ENCODE data around the gene SERPINA5.
"Not testable (repeated sequence)": the region's sequence is repeated elsewhere in the genome, so short reads cannot be mapped to it uniquely, and the experiment has no call there.

Gene SERPINA5

DNA sequence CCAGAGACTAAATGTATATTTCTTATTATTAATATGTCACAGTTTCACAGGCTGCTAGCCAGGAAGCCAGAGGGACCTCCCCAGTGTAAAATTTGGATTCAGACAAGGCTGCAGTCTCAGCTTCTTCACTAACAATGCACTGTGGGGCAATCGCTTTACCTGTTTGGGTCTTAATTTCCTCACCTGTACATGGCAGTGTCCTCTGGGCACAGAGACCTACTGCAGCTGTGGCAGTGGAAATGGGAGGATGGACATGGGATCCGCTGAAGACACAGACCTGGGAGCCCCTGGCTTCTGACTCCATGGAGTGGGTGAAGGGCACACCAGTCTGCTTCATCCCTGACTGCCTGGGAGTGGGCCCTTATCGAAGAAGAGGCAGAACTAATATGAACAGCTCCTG is 6.9 kb upstream of the SERPINA5 start:
- H3K4me3 ChIP-seq (ENCODE audit: low read depth, low read length), result no peak overlapping the region
- TF ChIP-seq, protein P1, sequence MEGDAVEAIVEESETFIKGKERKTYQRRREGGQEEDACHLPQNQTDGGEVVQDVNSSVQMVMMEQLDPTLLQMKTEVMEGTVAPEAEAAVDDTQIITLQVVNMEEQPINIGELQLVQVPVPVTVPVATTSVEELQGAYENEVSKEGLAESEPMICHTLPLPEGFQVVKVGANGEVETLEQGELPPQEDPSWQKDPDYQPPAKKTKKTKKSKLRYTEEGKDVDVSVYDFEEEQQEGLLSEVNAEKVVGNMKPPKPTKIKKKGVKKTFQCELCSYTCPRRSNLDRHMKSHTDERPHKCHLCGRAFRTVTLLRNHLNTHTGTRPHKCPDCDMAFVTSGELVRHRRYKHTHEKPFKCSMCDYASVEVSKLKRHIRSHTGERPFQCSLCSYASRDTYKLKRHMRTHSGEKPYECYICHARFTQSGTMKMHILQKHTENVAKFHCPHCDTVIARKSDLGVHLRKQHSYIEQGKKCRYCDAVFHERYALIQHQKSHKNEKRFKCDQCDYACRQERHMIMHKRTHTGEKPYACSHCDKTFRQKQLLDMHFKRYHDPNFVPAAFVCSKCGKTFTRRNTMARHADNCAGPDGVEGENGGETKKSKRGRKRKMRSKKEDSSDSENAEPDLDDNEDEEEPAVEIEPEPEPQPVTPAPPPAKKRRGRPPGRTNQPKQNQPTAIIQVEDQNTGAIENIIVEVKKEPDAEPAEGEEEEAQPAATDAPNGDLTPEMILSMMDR (IDR thresholded peaks at IDR 0.05; ENCODE audit: control insufficient read depth, extremely low read depth, insufficient read depth), result no peak
- no peak for DNase-seq (ENCODE audit: low read depth)

DNA sequence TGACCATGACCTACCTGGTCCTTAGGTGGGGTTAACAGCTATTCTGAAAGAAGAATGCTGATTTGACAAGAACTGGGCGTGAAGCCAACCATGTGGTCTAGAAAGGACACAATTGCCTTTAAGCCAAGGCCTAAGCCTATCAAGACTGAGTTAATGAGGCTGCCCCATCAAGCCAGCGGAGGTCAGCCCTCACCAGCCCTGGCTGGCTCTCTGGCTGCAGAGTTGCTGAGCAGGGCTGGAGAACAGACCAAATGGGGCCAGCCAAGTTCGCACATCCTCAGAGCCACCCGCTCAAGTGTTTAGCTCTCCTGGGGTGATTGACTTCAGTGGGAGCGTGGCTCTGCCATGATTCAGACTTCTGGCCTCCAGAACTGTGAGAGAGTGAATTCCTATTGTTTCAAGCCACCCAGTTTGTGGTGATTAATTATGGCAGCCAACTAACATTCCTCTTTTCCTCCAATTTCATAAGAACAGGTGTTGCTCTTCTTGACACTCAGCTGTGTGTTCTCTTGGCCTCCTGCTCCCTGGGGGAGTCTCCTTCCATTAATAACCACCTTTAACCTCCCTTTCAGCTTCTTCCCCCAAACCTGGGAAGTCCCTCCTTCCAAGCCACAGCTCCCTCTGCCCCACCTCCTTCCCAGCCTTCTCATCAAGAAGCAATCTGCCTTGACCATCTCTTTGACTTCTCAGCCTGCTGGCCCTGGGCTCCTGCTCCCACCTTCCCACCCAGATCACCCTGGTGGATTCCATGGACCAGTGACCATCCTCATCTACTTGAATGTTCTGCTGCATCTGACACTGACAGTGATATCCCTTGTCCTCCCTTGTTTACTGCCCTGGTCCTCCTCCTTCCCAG is 5.3 kb upstream of the SERPINA5 start:
- no peak overlapping the region for H3K4me3 ChIP-seq (ENCODE audit: low read depth, low read length)
- peak; percentile 47 for DNase-seq (ENCODE audit: low read depth)
- TF ChIP-seq, protein P1 (IDR thresholded peaks at IDR 0.05; ENCODE audit: control insufficient read depth, extremely low read depth, insufficient read depth), result peak; percentile 65

DNA sequence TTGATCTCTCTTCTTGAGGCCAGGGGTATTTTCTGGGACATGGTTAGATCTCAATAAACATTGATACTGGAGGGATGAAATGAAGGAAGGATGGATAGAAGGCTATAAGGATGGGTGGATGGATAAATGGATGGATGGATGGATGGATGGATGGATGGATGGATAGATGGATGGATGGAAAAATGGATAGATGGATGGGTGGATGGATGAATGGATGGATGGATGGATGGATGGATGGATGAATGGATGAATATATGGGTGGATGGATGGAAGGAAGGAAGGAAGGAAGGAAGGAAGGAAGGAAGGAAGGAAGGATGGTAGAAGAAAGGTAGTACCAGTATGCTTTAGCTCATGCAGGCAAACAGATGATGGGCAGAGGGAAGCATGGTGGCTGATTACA is 3.8 kb upstream of the SERPINA5 start:
- not testable (repeated sequence) for H3K4me3 ChIP-seq (ENCODE audit: low read depth, low read length); DNase-seq (ENCODE audit: low read depth)

DNA sequence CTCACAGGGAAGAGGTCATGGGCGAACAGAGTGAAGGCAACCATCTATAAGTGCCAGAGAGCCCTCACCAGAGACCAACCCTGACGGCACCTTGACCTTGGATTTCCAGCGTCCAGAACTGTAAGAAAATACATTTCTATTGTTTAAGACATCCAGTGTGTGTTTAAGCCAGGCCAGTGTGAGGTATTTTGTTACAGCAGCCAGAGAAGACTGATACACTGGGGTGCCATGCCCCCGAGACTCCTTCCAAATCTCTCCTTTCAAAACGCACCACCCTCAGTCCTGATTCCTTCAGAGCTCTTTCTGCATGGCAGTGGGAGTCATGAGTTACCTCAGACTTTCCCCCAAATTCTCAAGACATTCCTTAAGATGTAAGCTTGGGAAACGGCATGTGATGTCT is 2.5 kb upstream of the SERPINA5 start:
- H3K4me3 ChIP-seq (ENCODE audit: low read depth, low read length), result no peak overlapping the region
- DNase-seq (ENCODE audit: low read depth), result no peak
- TF ChIP-seq, protein P1 (IDR thresholded peaks at IDR 0.05; ENCODE audit: control insufficient read depth, extremely low read depth, insufficient read depth), result no peak

DNA sequence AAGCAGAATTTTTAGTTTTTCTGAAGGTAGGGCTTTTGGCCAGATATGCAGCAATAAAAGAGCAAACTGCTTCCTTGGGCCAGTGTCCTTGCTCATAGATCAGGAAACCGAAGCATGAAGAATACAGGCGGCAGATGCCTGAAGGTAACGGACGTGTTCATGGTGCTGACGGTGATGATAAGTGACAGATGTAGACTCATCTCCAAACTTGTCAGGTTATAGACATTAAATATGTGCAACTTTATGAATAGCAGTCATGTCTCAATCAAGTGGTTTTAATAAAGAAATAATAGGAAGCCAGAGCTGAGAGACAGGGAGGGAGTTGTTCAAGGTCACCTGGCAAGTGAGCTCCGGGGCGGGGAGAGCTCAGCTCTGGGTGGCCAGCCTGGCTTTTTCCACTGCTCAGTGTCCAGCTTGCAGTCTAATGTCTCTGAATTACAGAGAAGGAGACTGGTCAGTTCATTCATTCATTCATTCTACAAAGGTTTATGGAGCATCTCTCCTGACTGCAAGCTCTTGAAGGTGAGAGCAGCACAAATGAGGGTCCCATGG is 1.0 kb downstream of the SERPINA5 start:
- no peak for DNase-seq (ENCODE audit: low read depth)
- TF ChIP-seq, protein P1 (IDR thresholded peaks at IDR 0.05; ENCODE audit: control insufficient read depth, extremely low read depth, insufficient read depth), result no peak
- H3K4me3 ChIP-seq (ENCODE audit: low read depth, low read length), result no peak overlapping the region

DNA sequence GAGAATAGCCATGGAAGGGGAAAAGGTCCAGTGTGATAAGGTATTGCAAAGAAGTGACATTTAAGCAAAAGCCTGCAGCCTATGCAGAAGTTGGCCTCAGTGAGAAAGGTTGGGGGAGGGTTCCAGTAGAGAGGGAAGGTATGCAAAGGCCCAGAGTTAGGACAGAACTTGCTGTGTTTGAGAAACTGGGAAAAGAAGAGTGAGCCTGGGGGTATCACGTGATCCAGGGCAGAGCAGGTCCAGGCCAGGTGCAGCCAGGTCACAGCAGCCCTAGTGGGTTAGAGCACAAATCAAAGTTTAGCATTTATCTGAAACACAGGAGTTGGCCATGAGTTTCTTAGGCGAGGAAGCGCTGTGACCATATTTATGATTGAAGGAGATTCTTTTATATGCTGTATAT is 1.6 kb downstream of the SERPINA5 start:
- TF ChIP-seq, protein P1 (IDR thresholded peaks at IDR 0.05; ENCODE audit: control insufficient read depth, extremely low read depth, insufficient read depth), result no peak
- no peak overlapping the region for H3K4me3 ChIP-seq (ENCODE audit: low read depth, low read length)
- no peak for DNase-seq (ENCODE audit: low read depth)

DNA sequence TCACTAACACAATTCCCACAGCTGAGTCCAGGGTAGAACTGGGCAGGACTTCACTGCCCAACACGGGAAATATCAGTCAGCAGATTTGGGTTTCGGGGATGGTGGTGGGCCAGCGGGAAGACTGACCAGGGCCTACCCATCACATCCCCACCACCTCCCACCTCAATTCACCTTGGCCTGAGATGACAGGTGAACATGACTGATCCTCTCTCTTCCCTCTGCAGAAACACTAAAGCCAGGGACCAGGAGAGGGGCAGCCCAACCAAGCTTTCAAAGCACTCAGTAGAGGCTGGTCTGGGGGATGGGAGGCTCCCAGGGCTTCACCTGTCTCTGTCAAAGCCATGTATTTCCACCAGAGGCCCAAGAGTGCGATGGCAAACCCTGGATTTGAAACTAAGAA is 2.3 kb downstream of the SERPINA5 start:
- H3K4me3 ChIP-seq (ENCODE audit: low read depth, low read length), result no peak overlapping the region
- TF ChIP-seq, protein P1 (IDR thresholded peaks at IDR 0.05; ENCODE audit: control insufficient read depth, extremely low read depth, insufficient read depth), result no peak
- DNase-seq (ENCODE audit: low read depth), result no peak
